ENCODE data around the gene COX4I1. TPM values are rescaled to one million over a fixed set of nuclear protein-coding genes. Genes with fewer than 3 reads are reported as not detected.

Gene COX4I1
- total RNA-seq, 1 experiment from 2014 or later: 429 TPM

DNA sequence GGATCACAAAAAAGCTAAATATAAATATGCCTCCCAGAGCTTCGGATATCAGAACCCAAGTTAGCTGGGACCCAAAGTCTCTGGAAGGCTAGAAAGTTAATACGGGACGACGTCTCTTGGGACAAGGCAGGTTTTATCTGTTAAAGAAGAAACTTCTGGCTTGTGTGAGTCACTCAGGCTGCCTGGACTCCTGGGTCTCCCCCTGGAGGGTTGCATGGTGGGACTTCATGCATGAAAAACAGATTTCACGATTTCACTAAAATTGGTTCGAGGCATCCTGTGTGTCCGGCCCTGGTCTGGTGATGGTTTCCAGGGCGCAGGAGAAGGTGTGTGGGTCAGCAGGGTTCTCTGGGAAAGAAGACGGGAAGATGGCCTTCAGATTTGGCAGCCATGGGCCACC, 47.0 kb downstream of the COX4I1 start:
- no peaks in the 10 kb centered on the region for H3K36me3 ChIP-seq (ENCODE audit: control insufficient read depth, insufficient read depth, low read length)
- no peaks in the 10 kb centered on the region for H3K4me1 ChIP-seq (ENCODE audit: control insufficient read depth, insufficient read depth, low read length)
- DNase-seq (ENCODE audit: low read depth, low spot score): no peak
- no peaks in the 10 kb centered on the region for H3K9me3 ChIP-seq (ENCODE audit: control insufficient read depth, insufficient read depth, low read depth, low read length)
- TF ChIP-seq SIN3A (IDR thresholded peaks at IDR 0.05; ENCODE audit: borderline replicate concordance, insufficient read depth, low read depth, low read length) (no peak), POLR2AphosphoS5 (IDR thresholded peaks at IDR 0.05; ENCODE audit: low read depth, low read length) (no peak), TCF7L2 (IDR thresholded peaks at IDR 0.05; ENCODE audit: low read depth, low read length) (no peak)
- TF ChIP-seq, protein P1, sequence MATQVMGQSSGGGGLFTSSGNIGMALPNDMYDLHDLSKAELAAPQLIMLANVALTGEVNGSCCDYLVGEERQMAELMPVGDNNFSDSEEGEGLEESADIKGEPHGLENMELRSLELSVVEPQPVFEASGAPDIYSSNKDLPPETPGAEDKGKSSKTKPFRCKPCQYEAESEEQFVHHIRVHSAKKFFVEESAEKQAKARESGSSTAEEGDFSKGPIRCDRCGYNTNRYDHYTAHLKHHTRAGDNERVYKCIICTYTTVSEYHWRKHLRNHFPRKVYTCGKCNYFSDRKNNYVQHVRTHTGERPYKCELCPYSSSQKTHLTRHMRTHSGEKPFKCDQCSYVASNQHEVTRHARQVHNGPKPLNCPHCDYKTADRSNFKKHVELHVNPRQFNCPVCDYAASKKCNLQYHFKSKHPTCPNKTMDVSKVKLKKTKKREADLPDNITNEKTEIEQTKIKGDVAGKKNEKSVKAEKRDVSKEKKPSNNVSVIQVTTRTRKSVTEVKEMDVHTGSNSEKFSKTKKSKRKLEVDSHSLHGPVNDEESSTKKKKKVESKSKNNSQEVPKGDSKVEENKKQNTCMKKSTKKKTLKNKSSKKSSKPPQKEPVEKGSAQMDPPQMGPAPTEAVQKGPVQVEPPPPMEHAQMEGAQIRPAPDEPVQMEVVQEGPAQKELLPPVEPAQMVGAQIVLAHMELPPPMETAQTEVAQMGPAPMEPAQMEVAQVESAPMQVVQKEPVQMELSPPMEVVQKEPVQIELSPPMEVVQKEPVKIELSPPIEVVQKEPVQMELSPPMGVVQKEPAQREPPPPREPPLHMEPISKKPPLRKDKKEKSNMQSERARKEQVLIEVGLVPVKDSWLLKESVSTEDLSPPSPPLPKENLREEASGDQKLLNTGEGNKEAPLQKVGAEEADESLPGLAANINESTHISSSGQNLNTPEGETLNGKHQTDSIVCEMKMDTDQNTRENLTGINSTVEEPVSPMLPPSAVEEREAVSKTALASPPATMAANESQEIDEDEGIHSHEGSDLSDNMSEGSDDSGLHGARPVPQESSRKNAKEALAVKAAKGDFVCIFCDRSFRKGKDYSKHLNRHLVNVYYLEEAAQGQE (IDR thresholded peaks at IDR 0.05; ENCODE audit: insufficient read depth in 1 of 2, low read depth in 2 of 2, low read length in 1 of 2): no peak
- TF ChIP-seq, protein P2, sequence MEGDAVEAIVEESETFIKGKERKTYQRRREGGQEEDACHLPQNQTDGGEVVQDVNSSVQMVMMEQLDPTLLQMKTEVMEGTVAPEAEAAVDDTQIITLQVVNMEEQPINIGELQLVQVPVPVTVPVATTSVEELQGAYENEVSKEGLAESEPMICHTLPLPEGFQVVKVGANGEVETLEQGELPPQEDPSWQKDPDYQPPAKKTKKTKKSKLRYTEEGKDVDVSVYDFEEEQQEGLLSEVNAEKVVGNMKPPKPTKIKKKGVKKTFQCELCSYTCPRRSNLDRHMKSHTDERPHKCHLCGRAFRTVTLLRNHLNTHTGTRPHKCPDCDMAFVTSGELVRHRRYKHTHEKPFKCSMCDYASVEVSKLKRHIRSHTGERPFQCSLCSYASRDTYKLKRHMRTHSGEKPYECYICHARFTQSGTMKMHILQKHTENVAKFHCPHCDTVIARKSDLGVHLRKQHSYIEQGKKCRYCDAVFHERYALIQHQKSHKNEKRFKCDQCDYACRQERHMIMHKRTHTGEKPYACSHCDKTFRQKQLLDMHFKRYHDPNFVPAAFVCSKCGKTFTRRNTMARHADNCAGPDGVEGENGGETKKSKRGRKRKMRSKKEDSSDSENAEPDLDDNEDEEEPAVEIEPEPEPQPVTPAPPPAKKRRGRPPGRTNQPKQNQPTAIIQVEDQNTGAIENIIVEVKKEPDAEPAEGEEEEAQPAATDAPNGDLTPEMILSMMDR (IDR thresholded peaks at IDR 0.05): no peak
- BruUV-seq (replicated peaks): no TSS peak
- in situ Hi-C loops (cut with HindIII; ENCODE audit: low pct_unique_long_range_greater_than_20kb, low sequenced_read_pairs) (no loop called here), intact Hi-C loops (cut with micrococcal nuclease; ENCODE audit: unreplicated experiment) (no loop called here)
- ChIA-PET CTCF (no interaction called here), POLR2A (no interaction called here)
- H3K27ac ChIP-seq (ENCODE audit: low read length): no peak overlapping the region
- no peak overlapping the region for H3K4me3 ChIP-seq (ENCODE audit: low read depth in 2 of 2, low read length in 2 of 2)
- H3K27me3 ChIP-seq (ENCODE audit: control insufficient read depth, insufficient read depth, low read length): no peaks in the 10 kb centered on the region
- no peak for ATAC-seq

DNA sequence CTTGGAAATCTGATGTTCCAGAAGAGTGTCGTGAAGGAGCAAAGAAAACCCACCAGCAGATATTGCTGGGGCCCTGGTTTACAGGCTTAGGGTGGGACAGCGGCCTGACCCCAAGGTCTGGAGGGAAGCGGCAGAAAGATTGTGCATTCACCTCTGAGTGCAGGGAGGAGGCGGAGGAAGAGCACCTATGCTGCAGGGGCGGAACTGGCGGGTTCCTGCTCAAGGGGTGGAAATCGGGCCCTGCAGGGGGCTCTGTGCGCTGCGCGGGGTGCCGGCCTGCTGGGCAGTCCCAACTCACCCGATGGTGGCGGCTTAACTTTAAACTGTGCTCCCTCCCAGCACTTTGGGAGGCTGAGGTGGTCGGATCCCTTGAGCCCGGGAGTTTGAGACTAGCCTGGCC, 47.5 kb downstream of the COX4I1 start:
- Histone ChIP-seq H3K4me1 (ENCODE audit: control insufficient read depth, insufficient read depth, low read length) (no peaks in the 10 kb centered on the region), H3K27me3 (ENCODE audit: control insufficient read depth, insufficient read depth, low read length) (no peaks in the 10 kb centered on the region), H3K4me3 (ENCODE audit: low read depth in 2 of 2, low read length in 2 of 2) (no peak overlapping the region), H3K9me3 (ENCODE audit: control insufficient read depth, insufficient read depth, low read depth, low read length) (no peaks in the 10 kb centered on the region), H3K36me3 (ENCODE audit: control insufficient read depth, insufficient read depth, low read length) (no peaks in the 10 kb centered on the region), H3K27ac (ENCODE audit: low read length) (no peak overlapping the region)
- DNase-seq (ENCODE audit: low read depth, low spot score) (no peak), ATAC-seq (no peak)
- in situ Hi-C loops (cut with HindIII; ENCODE audit: low pct_unique_long_range_greater_than_20kb, low sequenced_read_pairs): no loop called here
- BruUV-seq (replicated peaks): no TSS peak
- CTCF ChIA-PET: no interaction called here
- intact Hi-C loops (cut with micrococcal nuclease; ENCODE audit: unreplicated experiment): no loop called here
- TF ChIP-seq TCF7L2 (IDR thresholded peaks at IDR 0.05; ENCODE audit: low read depth, low read length) (no peak), POLR2AphosphoS5 (IDR thresholded peaks at IDR 0.05; ENCODE audit: low read depth, low read length) (no peak), SIN3A (IDR thresholded peaks at IDR 0.05; ENCODE audit: borderline replicate concordance, insufficient read depth, low read depth, low read length) (no peak)
- TF ChIP-seq, protein P1 (IDR thresholded peaks at IDR 0.05; ENCODE audit: insufficient read depth in 1 of 2, low read depth in 2 of 2, low read length in 1 of 2): no peak
- TF ChIP-seq, protein P2 (IDR thresholded peaks at IDR 0.05): no peak
- POLR2A ChIA-PET: no interaction called here
